ENCODE data around the gene NCKAP5. TPM values are rescaled to one million over a fixed set of nuclear protein-coding genes. Genes with fewer than 3 reads are reported as not detected.

The NCKAP5 gene
- total and polyA plus RNA-seq, 2 experiments from 2014 or later = 0.65 to 0.86 TPM

DNA sequence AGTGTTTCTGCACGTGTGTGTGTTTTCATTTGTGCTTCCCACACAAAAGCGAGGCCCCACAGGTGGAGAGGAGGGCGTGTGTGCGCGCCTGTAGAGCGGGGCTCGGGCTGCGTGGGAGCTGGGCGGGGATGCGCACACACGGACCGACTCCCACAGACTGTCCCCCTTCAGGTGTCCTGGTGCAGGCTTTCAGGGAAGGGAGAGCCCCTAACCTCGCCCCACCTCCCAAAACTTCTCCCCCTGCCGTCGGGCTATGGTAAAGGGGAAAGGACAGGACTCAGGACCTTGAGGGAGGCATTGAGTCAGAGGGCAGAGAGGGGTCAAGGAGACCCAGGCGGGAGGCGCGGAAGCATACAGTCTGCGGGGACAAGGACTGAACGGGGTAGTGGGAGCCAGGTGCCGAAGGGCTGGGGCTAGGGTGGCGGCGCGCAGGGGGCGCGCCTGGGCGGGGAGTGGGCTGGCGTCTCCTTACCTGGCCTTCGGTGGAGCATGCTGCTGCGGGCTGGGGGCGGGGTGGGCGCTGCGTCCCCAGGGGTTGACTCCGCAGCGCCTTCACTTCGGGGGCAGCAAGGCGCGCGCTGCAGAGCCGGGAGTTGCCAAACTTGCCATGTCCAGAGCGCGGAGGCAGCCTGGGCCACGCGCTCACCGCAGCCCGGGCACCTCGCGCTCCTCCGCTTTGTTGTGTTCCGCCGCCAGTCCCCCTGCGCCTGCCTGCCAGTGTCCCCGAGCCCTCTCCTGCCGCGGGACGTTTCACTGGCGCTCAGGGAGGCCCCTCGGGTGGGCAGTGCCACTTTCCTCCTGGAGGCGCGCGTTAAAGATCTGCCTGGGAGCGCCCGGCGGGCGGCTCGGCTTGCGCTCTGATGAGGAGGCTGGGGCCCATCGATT is 302.0 kb downstream of the NCKAP5 start:
- peak overlapping the region; percentile 51; the same call in 1 of the 2 replicates for H2AFZ ChIP-seq
- H4K20me1 ChIP-seq (ENCODE audit: insufficient read depth) = no peaks in the 10 kb centered on the region
- peak overlapping the region; percentile 67 for H3K4me3 ChIP-seq
- in situ Hi-C loops (cut with MboI) = no loop called here
- no peak overlapping the region for H3K27ac ChIP-seq
- no peak for TF ChIP-seq EZH2 (IDR thresholded peaks at IDR 0.05; ENCODE audit: insufficient read depth, poor library complexity, severe bottlenecking)
- no peak for TF ChIP-seq EZH2phosphoT487 (IDR thresholded peaks at IDR 0.05; ENCODE audit: insufficient read depth, low read depth)
- no peaks in the 10 kb centered on the region for H3F3A ChIP-seq (ENCODE audit: insufficient read depth)
- H3K79me2 ChIP-seq (ENCODE audit: insufficient read depth) = no peaks in the 10 kb centered on the region
- no peaks in the 10 kb centered on the region for H3K36me3 ChIP-seq (ENCODE audit: low read depth)
- H3K4me1 ChIP-seq (ENCODE audit: insufficient read depth) = no peaks in the 10 kb centered on the region
- no peaks in the 10 kb centered on the region for H3K9me2 ChIP-seq (ENCODE audit: insufficient read depth)
- H3K4me2 ChIP-seq (ENCODE audit: unreplicated experiment) = peak overlapping the region; percentile 57
- 21 to 42% methylated on average over 22 to 55 of the region's 68 CpGs for WGBS, 2 experiments (ENCODE audit: low coverage in 1 of 2, low lambda C conversion rate in 2 of 2, missing lambda C conversion rate in 2 of 2)
- DNase-seq = peak; percentile 30
- H3K9me3 ChIP-seq (ENCODE audit: low read depth) = no peaks in the 10 kb centered on the region
- H3K9ac ChIP-seq = no peak overlapping the region
- 0 out of 2 replicates have a peak, but pooled peaks cover 5% of the 10 kb centered on the region for H3K27me3 ChIP-seq (replicated peaks; ENCODE audit: insufficient read depth)

DNA sequence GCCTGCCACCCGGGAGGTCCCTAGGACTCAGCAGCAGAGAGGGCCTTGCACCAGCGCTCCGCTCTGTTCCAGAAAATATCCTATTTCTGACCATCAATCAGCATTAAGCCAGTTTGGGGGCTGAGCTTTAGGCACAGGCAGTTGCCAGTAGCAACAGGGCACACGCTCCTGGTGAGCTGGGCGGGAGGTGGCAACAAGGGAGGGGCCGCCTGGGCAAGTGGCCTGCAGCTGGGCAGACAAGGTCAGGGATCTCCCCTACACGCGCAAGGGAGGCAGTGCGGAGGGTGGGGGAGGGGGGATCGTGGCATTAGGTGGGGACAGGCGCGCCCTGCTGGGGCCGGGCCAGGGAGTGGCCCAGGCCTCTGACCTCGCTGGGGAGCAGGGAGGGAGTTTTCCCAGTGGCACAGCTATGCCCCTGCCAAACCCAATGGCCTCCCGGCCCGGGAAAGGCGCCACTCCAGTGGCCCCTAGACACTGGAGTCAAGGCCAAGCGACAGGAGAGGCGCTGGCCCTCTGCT is 302.8 kb downstream of the NCKAP5 start:
- no peak overlapping the region for H3K4me2 ChIP-seq (ENCODE audit: unreplicated experiment)

DNA sequence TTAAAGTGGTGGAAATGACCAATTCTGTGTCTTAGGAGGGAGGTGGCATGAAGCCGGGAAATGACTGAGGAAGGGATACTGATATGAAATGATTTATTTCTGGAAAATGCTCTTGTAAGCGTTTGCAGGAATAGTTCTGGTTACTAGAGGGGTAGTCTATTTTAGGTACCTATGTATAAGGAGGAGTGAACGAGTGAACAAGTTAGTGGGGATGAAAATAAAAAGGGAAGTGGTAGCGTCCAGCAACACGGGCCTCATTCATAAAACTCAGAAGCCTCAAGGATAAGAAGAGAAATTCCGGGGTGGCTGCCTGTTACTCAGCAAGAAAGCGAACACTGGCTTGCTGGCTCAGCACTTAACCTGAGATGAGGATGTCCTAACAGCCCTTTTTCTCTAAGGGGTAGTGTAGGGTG is 303.3 kb downstream of the NCKAP5 start:
- Histone ChIP-seq H3K9me2 (ENCODE audit: insufficient read depth) (no peaks in the 10 kb centered on the region), H3K4me2 (ENCODE audit: unreplicated experiment) (no peak overlapping the region), H3K27ac (no peak overlapping the region), H4K20me1 (ENCODE audit: insufficient read depth) (no peaks in the 10 kb centered on the region), H3K27me3 (replicated peaks; ENCODE audit: insufficient read depth) (0 out of 2 replicates have a peak, but pooled peaks cover 5% of the 10 kb centered on the region), H3K79me2 (ENCODE audit: insufficient read depth) (no peaks in the 10 kb centered on the region), H3K9ac (no peak overlapping the region), H3K9me3 (ENCODE audit: low read depth) (no peaks in the 10 kb centered on the region), H3K36me3 (ENCODE audit: low read depth) (no peaks in the 10 kb centered on the region), H3K4me1 (ENCODE audit: insufficient read depth) (no peaks in the 10 kb centered on the region), H3F3A (ENCODE audit: insufficient read depth) (no peaks in the 10 kb centered on the region), H3K4me3 (no peak overlapping the region), H2AFZ (no peak overlapping the region)
- TF ChIP-seq EZH2 (IDR thresholded peaks at IDR 0.05; ENCODE audit: insufficient read depth, poor library complexity, severe bottlenecking) (no peak), EZH2phosphoT487 (IDR thresholded peaks at IDR 0.05; ENCODE audit: insufficient read depth, low read depth) (no peak)
- DNase-seq = no peak
- in situ Hi-C loops (cut with MboI) = no loop called here
- 65 to 70% methylated on average over 7 of the region's 7 CpGs for WGBS, 2 experiments (ENCODE audit: low coverage in 1 of 2, low lambda C conversion rate in 2 of 2, missing lambda C conversion rate in 2 of 2)

More for the DNA sequence above, 302.8 kb downstream of the NCKAP5 start:
- Histone ChIP-seq H4K20me1 (ENCODE audit: insufficient read depth) (no peaks in the 10 kb centered on the region), H3K4me1 (ENCODE audit: insufficient read depth) (no peaks in the 10 kb centered on the region), H3K9ac (no peak overlapping the region), H3F3A (ENCODE audit: insufficient read depth) (no peaks in the 10 kb centered on the region), H3K27me3 (replicated peaks; ENCODE audit: insufficient read depth) (0 out of 2 replicates have a peak, but pooled peaks cover 5% of the 10 kb centered on the region), H3K9me3 (ENCODE audit: low read depth) (no peaks in the 10 kb centered on the region), H2AFZ (no peak overlapping the region), H3K9me2 (ENCODE audit: insufficient read depth) (no peaks in the 10 kb centered on the region), H3K27ac (no peak overlapping the region), H3K36me3 (ENCODE audit: low read depth) (no peaks in the 10 kb centered on the region), H3K4me3 (no peak overlapping the region), H3K79me2 (ENCODE audit: insufficient read depth) (no peaks in the 10 kb centered on the region)
- WGBS, 2 experiments (ENCODE audit: low coverage in 1 of 2, low lambda C conversion rate in 2 of 2, missing lambda C conversion rate in 2 of 2) = 48 to 60% methylated on average over 7 to 19 of the region's 19 CpGs
- TF ChIP-seq EZH2 (IDR thresholded peaks at IDR 0.05; ENCODE audit: insufficient read depth, poor library complexity, severe bottlenecking) (no peak), EZH2phosphoT487 (IDR thresholded peaks at IDR 0.05; ENCODE audit: insufficient read depth, low read depth) (no peak)
- in situ Hi-C loops (cut with MboI) = no loop called here
- DNase-seq = no peak

DNA sequence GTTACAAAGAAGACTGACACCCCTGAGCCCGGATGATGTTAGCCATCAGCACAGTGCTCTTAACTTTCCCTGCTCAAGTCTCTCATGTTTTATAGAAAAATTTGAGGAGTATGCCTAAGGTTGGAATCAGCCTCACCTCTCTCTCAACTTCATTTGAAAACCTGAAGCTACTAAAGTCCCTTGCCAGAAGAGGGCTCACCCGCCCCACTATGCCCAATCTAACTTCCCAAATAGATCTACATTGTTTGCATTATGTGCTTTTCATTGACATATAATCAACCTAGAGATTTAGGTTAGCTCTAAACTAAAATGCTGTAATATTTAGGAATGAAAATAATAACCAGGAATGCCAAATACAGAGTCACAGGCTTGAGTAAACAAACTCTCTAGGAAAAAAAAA is 305.4 kb downstream of the NCKAP5 start:
- H3K79me2 ChIP-seq (ENCODE audit: insufficient read depth) = no peaks in the 10 kb centered on the region
- H3F3A ChIP-seq (ENCODE audit: insufficient read depth) = no peaks in the 10 kb centered on the region
- H3K27ac ChIP-seq = no peak overlapping the region
- no peaks in the 10 kb centered on the region for H4K20me1 ChIP-seq (ENCODE audit: insufficient read depth)
- H3K36me3 ChIP-seq (ENCODE audit: low read depth) = no peaks in the 10 kb centered on the region
- H3K9me2 ChIP-seq (ENCODE audit: insufficient read depth) = no peaks in the 10 kb centered on the region
- peak; percentile 25 for DNase-seq
- no peak overlapping the region for H3K9ac ChIP-seq
- no peaks in the 10 kb centered on the region for H3K4me1 ChIP-seq (ENCODE audit: insufficient read depth)
- TF ChIP-seq EZH2phosphoT487 (IDR thresholded peaks at IDR 0.05; ENCODE audit: insufficient read depth, low read depth) (no peak), EZH2 (IDR thresholded peaks at IDR 0.05; ENCODE audit: insufficient read depth, poor library complexity, severe bottlenecking) (no peak)
- 62 to 70% methylated on average over 2 of the region's 2 CpGs for WGBS, 2 experiments (ENCODE audit: low coverage in 1 of 2, low lambda C conversion rate in 2 of 2, missing lambda C conversion rate in 2 of 2)
- no peaks in the 10 kb centered on the region for H3K9me3 ChIP-seq (ENCODE audit: low read depth)
- H3K4me3 ChIP-seq = no peak overlapping the region
- in situ Hi-C loops (cut with MboI) = no loop called here
- H3K27me3 ChIP-seq (replicated peaks; ENCODE audit: insufficient read depth) = 0 out of 2 replicates have a peak, but pooled peaks cover 5% of the 10 kb centered on the region
- no peak overlapping the region for H2AFZ ChIP-seq
- H3K4me2 ChIP-seq (ENCODE audit: unreplicated experiment) = no peak overlapping the region

Data from GM23248 (cell line).